Osteocyte (in vitro differentiated cells): Measurements from ENCODE around the gene NIPBL. TPM values are rescaled to one million over a fixed set of nuclear protein-coding genes. Genes with fewer than 3 reads are reported as not detected.

ENCODE experiments used
- DNase-seq: peaks from one replicate; pipeline ENCODE4 v3.0.0; 2021; ENCODE audit warnings: mixed read lengths; ENCODE audit not compliant: unreplicated experiment; ENCODE audit errors: extremely low spot score
- H3K27ac Mint-ChIP-seq: one replicate; pipeline ENCODE4 v1.8.0; 2021; ENCODE audit warnings: mild to moderate bottlenecking, mixed read lengths; ENCODE audit not compliant: unreplicated experiment
- H3K27me3 Mint-ChIP-seq: one replicate; pipeline ENCODE4 v1.8.0; 2021; ENCODE audit warnings: mixed read lengths; ENCODE audit not compliant: unreplicated experiment
- H3K36me3 Mint-ChIP-seq: one replicate; pipeline ENCODE4 v1.8.0; 2021; ENCODE audit warnings: mixed read lengths; ENCODE audit not compliant: unreplicated experiment
- H3K4me1 Mint-ChIP-seq: one replicate; pipeline ENCODE4 v1.8.0; 2021; ENCODE audit warnings: mixed read lengths; ENCODE audit not compliant: unreplicated experiment
- H3K4me3 Mint-ChIP-seq: one replicate; pipeline ENCODE4 v1.8.0; 2021; ENCODE audit warnings: mild to moderate bottlenecking, moderate library complexity, mixed read lengths; ENCODE audit not compliant: unreplicated experiment
- H3K9me3 Mint-ChIP-seq: one replicate; pipeline ENCODE4 v1.8.0; 2021; ENCODE audit warnings: mixed read lengths; ENCODE audit not compliant: unreplicated experiment
- total RNA-seq: library from RNA; stranded (reverse); gene quantifications from 2 replicates; pipeline ENCODE4 v1.2.1, GENCODE V29; 2021
- TF ChIP-seq, protein P1 (sequence below): fragments of 200-600 bp; sonication (generic); IDR thresholded peaks from 2 replicates; pipeline ENCODE4 v1.5.0; 2021; ENCODE audit warnings: antibody characterized with exemption, mild to moderate bottlenecking, moderate library complexity

The NIPBL gene
- total RNA-seq, 1 donor from 2014 or later, result 52.2 TPM

DNA sequence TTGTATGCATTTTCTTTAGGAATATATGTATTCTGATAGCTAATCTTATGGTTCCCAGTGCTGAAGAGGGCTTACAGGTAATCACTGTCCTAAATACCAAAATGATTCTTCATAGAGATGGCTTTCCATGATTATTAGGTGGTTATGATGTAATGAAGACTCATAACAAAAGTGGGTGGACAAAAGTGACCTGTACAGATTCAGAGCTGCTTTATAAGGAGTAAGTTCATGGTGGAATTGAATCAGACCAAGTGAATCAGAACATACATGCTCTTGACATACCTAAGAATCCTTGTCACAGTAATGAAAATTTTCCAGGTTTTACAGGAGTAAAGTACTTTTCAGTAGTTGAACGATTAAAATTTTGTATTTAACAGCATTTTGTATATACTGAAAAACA is 105.6 kb downstream of the NIPBL start:
- TF ChIP-seq, protein P1, sequence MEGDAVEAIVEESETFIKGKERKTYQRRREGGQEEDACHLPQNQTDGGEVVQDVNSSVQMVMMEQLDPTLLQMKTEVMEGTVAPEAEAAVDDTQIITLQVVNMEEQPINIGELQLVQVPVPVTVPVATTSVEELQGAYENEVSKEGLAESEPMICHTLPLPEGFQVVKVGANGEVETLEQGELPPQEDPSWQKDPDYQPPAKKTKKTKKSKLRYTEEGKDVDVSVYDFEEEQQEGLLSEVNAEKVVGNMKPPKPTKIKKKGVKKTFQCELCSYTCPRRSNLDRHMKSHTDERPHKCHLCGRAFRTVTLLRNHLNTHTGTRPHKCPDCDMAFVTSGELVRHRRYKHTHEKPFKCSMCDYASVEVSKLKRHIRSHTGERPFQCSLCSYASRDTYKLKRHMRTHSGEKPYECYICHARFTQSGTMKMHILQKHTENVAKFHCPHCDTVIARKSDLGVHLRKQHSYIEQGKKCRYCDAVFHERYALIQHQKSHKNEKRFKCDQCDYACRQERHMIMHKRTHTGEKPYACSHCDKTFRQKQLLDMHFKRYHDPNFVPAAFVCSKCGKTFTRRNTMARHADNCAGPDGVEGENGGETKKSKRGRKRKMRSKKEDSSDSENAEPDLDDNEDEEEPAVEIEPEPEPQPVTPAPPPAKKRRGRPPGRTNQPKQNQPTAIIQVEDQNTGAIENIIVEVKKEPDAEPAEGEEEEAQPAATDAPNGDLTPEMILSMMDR, result no peak
- Mint-ChIP-seq H3K4me1 (peaks cover 3% of the 10 kb centered on the region), H3K27me3 (no peaks in the 10 kb centered on the region), H3K9me3 (peaks cover 18% of the 10 kb centered on the region), H3K27ac (no peak overlapping the region), H3K4me3 (no peak overlapping the region), H3K36me3 (peaks cover 38% of the 10 kb centered on the region)
- no peak for DNase-seq

GRCh38 chr5:36985387-36985786 is 108.8 kb downstream of the NIPBL start:
- DNase-seq, result no peak
- H3K9me3 Mint-ChIP-seq, result no peaks in the 10 kb centered on the region
- no peak overlapping the region for H3K27ac Mint-ChIP-seq
- H3K36me3 Mint-ChIP-seq, result peaks cover 17% of the 10 kb centered on the region
- H3K4me1 Mint-ChIP-seq, result no peaks in the 10 kb centered on the region
- no peaks in the 10 kb centered on the region for H3K27me3 Mint-ChIP-seq
- TF ChIP-seq, protein P1, result no peak
- no peak overlapping the region for H3K4me3 Mint-ChIP-seq

DNA sequence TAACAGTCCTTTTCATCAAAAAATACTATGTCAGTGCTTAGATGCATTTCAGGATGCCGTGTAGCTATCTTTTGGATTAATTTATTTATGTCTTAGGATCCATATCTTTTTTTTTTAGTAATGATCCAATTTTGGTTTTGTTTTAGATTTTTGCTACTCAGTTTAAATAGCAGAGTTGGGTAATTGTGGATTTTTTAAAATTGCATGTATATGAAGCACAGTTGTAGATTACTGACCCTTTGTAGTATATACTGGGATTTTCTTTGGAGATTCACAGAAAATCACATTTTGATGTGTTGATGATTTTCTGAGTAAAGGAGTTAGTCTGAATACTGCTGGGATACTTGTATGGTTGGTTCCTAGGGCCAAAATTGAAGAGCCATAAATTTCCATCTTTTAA is 111.8 kb downstream of the NIPBL start:
- H3K4me3 Mint-ChIP-seq, result no peak overlapping the region
- H3K27me3 Mint-ChIP-seq, result no peaks in the 10 kb centered on the region
- no peaks in the 10 kb centered on the region for H3K4me1 Mint-ChIP-seq
- H3K36me3 Mint-ChIP-seq, result peaks cover 19% of the 10 kb centered on the region
- H3K27ac Mint-ChIP-seq, result no peak overlapping the region
- TF ChIP-seq, protein P1, result no peak
- no peak for DNase-seq
- no peaks in the 10 kb centered on the region for H3K9me3 Mint-ChIP-seq

- H3K27me3 Mint-ChIP-seq, result no peaks in the 10 kb centered on the region
- H3K4me1 Mint-ChIP-seq, result no peaks in the 10 kb centered on the region
- TF ChIP-seq, protein P1, result no peak
- H3K36me3 Mint-ChIP-seq, result peaks cover 46% of the 10 kb centered on the region
- H3K9me3 Mint-ChIP-seq, result no peaks in the 10 kb centered on the region
- no peak overlapping the region for H3K4me3 Mint-ChIP-seq
- DNase-seq, result no peak
- H3K27ac Mint-ChIP-seq, result no peak overlapping the region
Observed at GRCh38 chr5:36998578-36998977, 122.0 kb downstream of the NIPBL start.

GRCh38 chr5:37002176-37002751 is 125.7 kb downstream of the NIPBL start:
- no peak for DNase-seq
- Mint-ChIP-seq H3K27ac (no peak overlapping the region), H3K4me1 (no peaks in the 10 kb centered on the region), H3K9me3 (no peaks in the 10 kb centered on the region), H3K4me3 (no peak overlapping the region), H3K36me3 (peaks cover 39% of the 10 kb centered on the region), H3K27me3 (no peaks in the 10 kb centered on the region)
- TF ChIP-seq, protein P1, result no peak
